CD14-positive monocyte (primary cell): ENCODE data around the gene MTUS2. TPM values are rescaled to one million over a fixed set of nuclear protein-coding genes. Genes with fewer than 3 reads are reported as not detected.

Source experiments
- DNase-seq, 3 donors: peaks; one replicate each; pipeline ENCODE4 v3.0.0-alpha.2; 2011 to 2022
- H2AFZ ChIP-seq: 2 replicates; pipeline ENCODE4 v1.6.0; 2012; ENCODE audit warnings: mild to moderate bottlenecking, low read depth, low read length, inconsistent platforms; ENCODE audit not compliant: insufficient read depth, poor library complexity, severe bottlenecking
- H3K27ac ChIP-seq, 2 donors: 1 replicate in 1 of 2; 2 replicates in 1 of 2; pipeline ENCODE4 v1.5.1; 2012 to 2013; ENCODE audit warnings: low read length in 2 of 2, control low read depth in 1 of 2, inconsistent platforms in 1 of 2, low read depth in 1 of 2, mild to moderate bottlenecking in 1 of 2
- H3K27me3 ChIP-seq, 2 donors: one replicate each; pipeline versions ENCODE4 v1.6.0 to v1.6.1; 2011 to 2013; ENCODE audit warnings: low read length in 2 of 2; ENCODE audit not compliant: control insufficient read depth in 2 of 2, insufficient read depth in 2 of 2
- H3K36me3 ChIP-seq, 2 donors: replicated peaks in 1 of 2; 1 replicate in 1 of 2; 2 replicates in 1 of 2; pipeline versions ENCODE4 v1.5.1 to v1.6.1; 2012 to 2013; ENCODE audit warnings: low read length in 2 of 2, control low read depth in 1 of 2, inconsistent platforms in 1 of 2, mild to moderate bottlenecking in 1 of 2; ENCODE audit not compliant: insufficient read depth in 2 of 2, control insufficient read depth in 1 of 2
- H3K4me1 ChIP-seq, 2 donors: 1 replicate in 1 of 2; 2 replicates in 1 of 2; pipeline versions ENCODE4 v1.5.1 to v1.6.1; 2012 to 2013; ENCODE audit warnings: low read length in 2 of 2, control low read depth in 1 of 2, inconsistent platforms in 1 of 2, mild to moderate bottlenecking in 1 of 2, moderate library complexity in 1 of 2; ENCODE audit not compliant: insufficient read depth in 2 of 2, control insufficient read depth in 1 of 2
- H3K4me2 ChIP-seq: replicated peaks from 2 replicates; pipeline ENCODE3; 2012; ENCODE audit warnings: low read length, moderate library complexity, mild to moderate bottlenecking; ENCODE audit not compliant: poor library complexity, severe bottlenecking; ENCODE audit errors: extremely low read depth
- H3K4me3 ChIP-seq, 3 experiments: fragments of 200-600 bp in 1 of 3; sonication (generic) in 1 of 3; replicated peaks in 1 of 3; 1 replicate in 2 of 3; 2 replicates in 1 of 3; pipeline ENCODE4 v1.5.1; 2011 to 2013; ENCODE audit warnings: low read length in 3 of 3, mild to moderate bottlenecking in 3 of 3, control low read depth in 2 of 3, low read depth in 2 of 3, inconsistent platforms in 1 of 3, moderate library complexity in 1 of 3
- H3K79me2 ChIP-seq: 2 replicates; pipeline ENCODE4 v1.6.0; 2012; ENCODE audit warnings: mild to moderate bottlenecking, control low read depth, inconsistent platforms, low read length, moderate library complexity; ENCODE audit not compliant: insufficient read depth
- H3K9ac ChIP-seq: 2 replicates; pipeline ENCODE4 v1.6.0; 2017; ENCODE audit warnings: low read length, mild to moderate bottlenecking; ENCODE audit not compliant: insufficient read depth, poor library complexity, severe bottlenecking
- H3K9me3 ChIP-seq, 2 donors: replicated peaks in 1 of 2; 1 replicate in 1 of 2; 2 replicates in 1 of 2; pipeline versions ENCODE4 v1.5.1 to v1.6.1; 2012 to 2013; ENCODE audit warnings: low read length in 2 of 2, control low read depth in 1 of 2; ENCODE audit not compliant: control insufficient read depth in 1 of 2, insufficient read depth in 1 of 2
- H4K20me1 ChIP-seq: 2 replicates; pipeline ENCODE4 v1.6.0; 2012; ENCODE audit warnings: mild to moderate bottlenecking, low read length, control low read depth, moderate library complexity; ENCODE audit not compliant: insufficient read depth
- H3K27ac Mint-ChIP-seq, 7 donors: one replicate each; pipeline ENCODE4 v1.8.0; 2020; ENCODE audit warnings: mild to moderate bottlenecking in 7 of 7, mixed read lengths in 7 of 7, moderate library complexity in 6 of 7, inconsistent platforms in 2 of 7
- H3K27me3 Mint-ChIP-seq, 3 donors: one replicate each; pipeline ENCODE4 v1.8.0; 2021 to 2022; ENCODE audit warnings: low read depth in 3 of 3, mild to moderate bottlenecking in 3 of 3, mixed read lengths in 3 of 3, moderate library complexity in 3 of 3, inconsistent platforms in 1 of 3
- H3K36me3 Mint-ChIP-seq, 2 donors: one replicate each; pipeline ENCODE4 v1.8.0; 2020; ENCODE audit warnings: mixed read lengths in 2 of 2, inconsistent platforms in 1 of 2, mild to moderate bottlenecking in 1 of 2
- H3K4me1 Mint-ChIP-seq: one replicate; pipeline ENCODE4 v1.8.0; 2020; ENCODE audit warnings: mild to moderate bottlenecking, mixed read lengths
- H3K4me3 Mint-ChIP-seq, 2 donors: one replicate each; pipeline ENCODE4 v1.8.0; 2020; ENCODE audit warnings: mild to moderate bottlenecking in 2 of 2, mixed read lengths in 2 of 2, moderate library complexity in 1 of 2
- H3K9me3 Mint-ChIP-seq, 7 donors: one replicate each; pipeline ENCODE4 v1.8.0; 2020 to 2022; ENCODE audit warnings: mixed read lengths in 7 of 7, mild to moderate bottlenecking in 6 of 7, moderate library complexity in 6 of 7, inconsistent platforms in 2 of 7
- WGBS: methylation state at CpG from one replicate; pipeline ENCODE4 v1.1.5; 2013; ENCODE audit warnings: missing lambda C conversion rate; ENCODE audit not compliant: insufficient coverage; 5-methylcytosine and 5-hydroxymethylcytosine counted together
- intact Hi-C, 2 donors: fragments of 100-400 bp; cut with micrococcal nuclease; formaldehyde crosslinking; loops; one replicate each; pipeline versions ENCODE4 v1.15.0 to v1.15.1; 2023
- polyA plus RNA-seq, 3 donors: library from polyadenylated mRNA; depleted of rRNA in 1 of 3; unstranded in 2 of 3; stranded (reverse) in 1 of 3; fragments of 300-500 nt in 2 of 3; fragments of >200 nt in 1 of 3; fragmentation: Illumina TruSeq in 2 of 3; gene quantifications; 1 replicate in 2 of 3; 2 replicates in 1 of 3; pipeline ENCODE4 v1.2.3, GENCODE V29; 2012 to 2021
- TF ChIP-seq, protein P1 (sequence below): fragments of 200-600 bp; IDR thresholded peaks from one replicate; pipeline ENCODE4 v1.8.0; 2022; ENCODE audit warnings: antibody characterized with exemption, mild to moderate bottlenecking

MTUS2 gene
- polyA plus RNA-seq, 3 donors: 0.04 TPM; not detected in 2

DNA sequence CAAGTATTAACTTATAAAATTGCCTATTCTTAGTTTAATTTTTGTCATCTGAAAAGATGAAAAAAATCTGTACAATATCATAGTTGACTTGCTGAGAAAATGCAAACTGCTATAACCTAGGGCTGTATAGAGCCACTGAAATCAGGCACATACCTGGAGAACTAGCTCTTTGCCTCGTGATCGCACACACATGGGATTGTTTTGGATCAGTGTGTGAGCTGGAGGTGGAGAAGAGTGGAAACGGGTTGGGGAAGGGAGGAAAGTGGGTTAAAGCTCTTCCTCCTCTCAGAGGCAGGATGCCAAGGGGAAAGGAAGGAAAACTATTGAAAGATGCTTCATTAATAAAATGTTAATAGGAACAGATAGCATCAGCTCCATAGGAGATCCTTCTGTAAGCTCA, 2.7 kb downstream of the MTUS2 start:
- Histone ChIP-seq H3K4me2 (no peak overlapping the region), H4K20me1 (no peaks in the 10 kb centered on the region), H3K9me3 (peaks cover 7 to 15% of the 10 kb centered on the region in 2 donors), H3K4me1 (peaks cover 16 to 19% of the 10 kb centered on the region in 2 donors), H3K27ac (no peak overlapping the region), H3K9ac (no peak overlapping the region), H3K79me2 (no peaks in the 10 kb centered on the region), H3K4me3 (no peak overlapping the region), H3K36me3 (no peaks in the 10 kb centered on the region), H2AFZ (no peak overlapping the region), H3K27me3 (peaks cover 16 to 29% of the 10 kb centered on the region in 2 donors)
- intact Hi-C loops: no loop called here
- Mint-ChIP-seq H3K36me3 (peaks cover 0 to 4% of the 10 kb centered on the region in 2 donors), H3K9me3 (peaks cover 10 to 21% (median 16%) of the 10 kb centered on the region in 7 donors), H3K4me3 (peak overlapping the region in 1 of 2 donors; percentile 4), H3K4me1 (peaks cover 16% of the 10 kb centered on the region), H3K27ac (no peak overlapping the region), H3K27me3 (peaks cover 19 to 50% (median 36%) of the 10 kb centered on the region in 3 donors)
- no peak for DNase-seq
- TF ChIP-seq, protein P1, sequence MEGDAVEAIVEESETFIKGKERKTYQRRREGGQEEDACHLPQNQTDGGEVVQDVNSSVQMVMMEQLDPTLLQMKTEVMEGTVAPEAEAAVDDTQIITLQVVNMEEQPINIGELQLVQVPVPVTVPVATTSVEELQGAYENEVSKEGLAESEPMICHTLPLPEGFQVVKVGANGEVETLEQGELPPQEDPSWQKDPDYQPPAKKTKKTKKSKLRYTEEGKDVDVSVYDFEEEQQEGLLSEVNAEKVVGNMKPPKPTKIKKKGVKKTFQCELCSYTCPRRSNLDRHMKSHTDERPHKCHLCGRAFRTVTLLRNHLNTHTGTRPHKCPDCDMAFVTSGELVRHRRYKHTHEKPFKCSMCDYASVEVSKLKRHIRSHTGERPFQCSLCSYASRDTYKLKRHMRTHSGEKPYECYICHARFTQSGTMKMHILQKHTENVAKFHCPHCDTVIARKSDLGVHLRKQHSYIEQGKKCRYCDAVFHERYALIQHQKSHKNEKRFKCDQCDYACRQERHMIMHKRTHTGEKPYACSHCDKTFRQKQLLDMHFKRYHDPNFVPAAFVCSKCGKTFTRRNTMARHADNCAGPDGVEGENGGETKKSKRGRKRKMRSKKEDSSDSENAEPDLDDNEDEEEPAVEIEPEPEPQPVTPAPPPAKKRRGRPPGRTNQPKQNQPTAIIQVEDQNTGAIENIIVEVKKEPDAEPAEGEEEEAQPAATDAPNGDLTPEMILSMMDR: no peak
- 67% methylated on average over 1 of the region's 3 CpGs for WGBS

DNA sequence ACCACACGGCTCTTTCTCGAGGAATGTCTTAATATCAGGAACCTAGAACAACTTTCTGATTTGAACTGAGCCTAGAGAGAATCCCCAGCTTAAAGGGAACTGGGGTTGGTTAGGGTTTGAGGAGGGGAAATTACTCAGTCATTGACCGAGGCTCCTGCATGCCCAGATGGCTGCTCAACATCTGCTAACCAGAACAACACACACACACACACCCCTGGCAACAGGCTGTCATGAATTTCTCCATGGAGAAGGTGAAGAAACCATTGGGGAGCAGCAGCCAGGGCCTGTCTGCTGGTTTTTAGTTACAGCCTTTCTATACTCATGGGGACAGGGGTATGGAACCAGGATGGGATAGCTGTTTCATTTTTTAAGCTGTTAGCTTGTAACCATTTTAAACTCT, 5.2 kb downstream of the MTUS2 start:
- Histone ChIP-seq H3K27me3 (peaks cover 15 to 25% of the 10 kb centered on the region in 2 donors), H3K4me2 (no peak overlapping the region), H3K9ac (no peak overlapping the region), H4K20me1 (no peaks in the 10 kb centered on the region), H2AFZ (no peak overlapping the region), H3K79me2 (no peaks in the 10 kb centered on the region), H3K9me3 (peaks cover 18 to 35% of the 10 kb centered on the region in 2 donors), H3K27ac (no peak overlapping the region), H3K4me3 (no peak overlapping the region), H3K4me1 (peaks cover 4 to 5% of the 10 kb centered on the region in 2 donors), H3K36me3 (no peaks in the 10 kb centered on the region)
- TF ChIP-seq, protein P1: no peak
- H3K27ac Mint-ChIP-seq: no peak overlapping the region
- H3K27me3 Mint-ChIP-seq: peaks cover 11 to 30% (median 20%) of the 10 kb centered on the region in 3 donors
- WGBS: 86% methylated on average over 2 of the region's 3 CpGs
- H3K4me3 Mint-ChIP-seq: no peak overlapping the region
- peaks cover 4% of the 10 kb centered on the region for H3K4me1 Mint-ChIP-seq
- intact Hi-C loops: no loop called here
- peaks cover 0 to 4% of the 10 kb centered on the region in 2 donors for H3K36me3 Mint-ChIP-seq
- H3K9me3 Mint-ChIP-seq: peaks cover 18 to 40% (median 33%) of the 10 kb centered on the region in 7 donors
- no peak for DNase-seq
